DND-41 (cell line): ENCODE data around the gene PEX14.

Experiments
- EZH2 ChIP-seq: IDR thresholded peaks from 3 replicates; pipeline ENCODE4 v1.6.1; 2012; ENCODE audit warnings: borderline replicate concordance, low read depth, mild to moderate bottlenecking, moderate library complexity, low read length, inconsistent platforms; ENCODE audit not compliant: severe bottlenecking
- TF ChIP-seq, protein P1 (sequence below): IDR thresholded peaks from 2 replicates; pipeline ENCODE4 v1.5.1; 2012; ENCODE audit warnings: borderline replicate concordance, low read length, moderate library complexity, mild to moderate bottlenecking; ENCODE audit not compliant: poor library complexity, severe bottlenecking; ENCODE audit errors: extremely low read depth

- TF ChIP-seq, protein P1, sequence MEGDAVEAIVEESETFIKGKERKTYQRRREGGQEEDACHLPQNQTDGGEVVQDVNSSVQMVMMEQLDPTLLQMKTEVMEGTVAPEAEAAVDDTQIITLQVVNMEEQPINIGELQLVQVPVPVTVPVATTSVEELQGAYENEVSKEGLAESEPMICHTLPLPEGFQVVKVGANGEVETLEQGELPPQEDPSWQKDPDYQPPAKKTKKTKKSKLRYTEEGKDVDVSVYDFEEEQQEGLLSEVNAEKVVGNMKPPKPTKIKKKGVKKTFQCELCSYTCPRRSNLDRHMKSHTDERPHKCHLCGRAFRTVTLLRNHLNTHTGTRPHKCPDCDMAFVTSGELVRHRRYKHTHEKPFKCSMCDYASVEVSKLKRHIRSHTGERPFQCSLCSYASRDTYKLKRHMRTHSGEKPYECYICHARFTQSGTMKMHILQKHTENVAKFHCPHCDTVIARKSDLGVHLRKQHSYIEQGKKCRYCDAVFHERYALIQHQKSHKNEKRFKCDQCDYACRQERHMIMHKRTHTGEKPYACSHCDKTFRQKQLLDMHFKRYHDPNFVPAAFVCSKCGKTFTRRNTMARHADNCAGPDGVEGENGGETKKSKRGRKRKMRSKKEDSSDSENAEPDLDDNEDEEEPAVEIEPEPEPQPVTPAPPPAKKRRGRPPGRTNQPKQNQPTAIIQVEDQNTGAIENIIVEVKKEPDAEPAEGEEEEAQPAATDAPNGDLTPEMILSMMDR: no peak
- no peak for TF ChIP-seq EZH2
Observed at GRCh38 chr1:10661453-10661852, 186.7 kb downstream of the PEX14 start.
